Immature natural killer cell (primary cell): ENCODE results near the gene SDK1. TPM values are rescaled to one million over a fixed set of nuclear protein-coding genes. Genes with fewer than 3 reads are reported as not detected.

ENCODE experiments used
- DNase-seq, 3 donors: peaks; one replicate each; pipeline ENCODE4 v3.0.0; 2022; ENCODE audit warnings: mixed read lengths in 1 of 3
- H3K27ac Mint-ChIP-seq, 6 donors: one replicate each; pipeline ENCODE4 v1.8.0; 2020; ENCODE audit warnings: mixed read lengths in 6 of 6, mild to moderate bottlenecking in 5 of 6, inconsistent platforms in 4 of 6, moderate library complexity in 3 of 6
- H3K27me3 Mint-ChIP-seq, 3 donors: one replicate each; pipeline ENCODE4 v1.8.0; 2020 to 2021; ENCODE audit warnings: low read depth in 3 of 3, mild to moderate bottlenecking in 3 of 3, mixed read lengths in 3 of 3, moderate library complexity in 3 of 3, inconsistent platforms in 1 of 3
- H3K36me3 Mint-ChIP-seq, 3 donors: one replicate each; pipeline ENCODE4 v1.8.0; 2020; ENCODE audit warnings: mixed read lengths in 3 of 3, inconsistent platforms in 2 of 3, mild to moderate bottlenecking in 2 of 3
- H3K4me1 Mint-ChIP-seq, 2 donors: one replicate each; pipeline ENCODE4 v1.8.0; 2020; ENCODE audit warnings: inconsistent platforms in 2 of 2, mild to moderate bottlenecking in 2 of 2, mixed read lengths in 2 of 2, moderate library complexity in 1 of 2
- H3K4me3 Mint-ChIP-seq, 5 donors: one replicate each; pipeline ENCODE4 v1.8.0; 2020; ENCODE audit warnings: mild to moderate bottlenecking in 5 of 5, mixed read lengths in 5 of 5, inconsistent platforms in 3 of 5, moderate library complexity in 3 of 5
- H3K9me3 Mint-ChIP-seq, 6 donors: one replicate each; pipeline ENCODE4 v1.8.0; 2020; ENCODE audit warnings: mild to moderate bottlenecking in 6 of 6, mixed read lengths in 6 of 6, inconsistent platforms in 4 of 6, moderate library complexity in 3 of 6
- polyA plus RNA-seq, 3 donors: library from polyadenylated mRNA; unstranded; fragments of 300-500 nt; fragmentation: Illumina TruSeq; gene quantifications; one replicate each; pipeline ENCODE4 v1.2.3, GENCODE V29; 2021

SDK1 gene
- polyA plus RNA-seq, 3 donors from 2014 or later: not detected

- Mint-ChIP-seq H3K4me3 (no peak overlapping the region), H3K27me3 (peaks cover 0 to 4% (median 2%) of the 10 kb centered on the region in 3 donors), H3K4me1 (no peaks in the 10 kb centered on the region), H3K27ac (no peak overlapping the region), H3K36me3 (no peaks in the 10 kb centered on the region), H3K9me3 (peaks cover 0 to 2% (median 0%) of the 10 kb centered on the region in 6 donors)
- no peak for DNase-seq
These were observed 878.8 kb downstream of the SDK1 start for GRCh38 chr7:4179688-4180380.

- H3K4me1 Mint-ChIP-seq: no peaks in the 10 kb centered on the region
- no peaks in the 10 kb centered on the region for H3K36me3 Mint-ChIP-seq
- H3K9me3 Mint-ChIP-seq: peaks cover 0 to 2% (median 0%) of the 10 kb centered on the region in 6 donors
- H3K27me3 Mint-ChIP-seq: peaks cover 0 to 3% (median 2%) of the 10 kb centered on the region in 3 donors
- no peak for DNase-seq
- H3K27ac Mint-ChIP-seq: no peak overlapping the region
- H3K4me3 Mint-ChIP-seq: no peak overlapping the region
These were observed 880.4 kb downstream of the SDK1 start for GRCh38 chr7:4181446-4181845.

- Mint-ChIP-seq H3K36me3 (no peaks in the 10 kb centered on the region), H3K4me3 (no peak overlapping the region), H3K27me3 (peaks cover 0 to 3% (median 2%) of the 10 kb centered on the region in 3 donors), H3K4me1 (no peaks in the 10 kb centered on the region), H3K27ac (no peak overlapping the region), H3K9me3 (peaks cover 0 to 2% (median 0%) of the 10 kb centered on the region in 6 donors)
- no peak for DNase-seq
These were observed 881.7 kb downstream of the SDK1 start for GRCh38 chr7:4182605-4183300.

- Mint-ChIP-seq H3K36me3 (no peaks in the 10 kb centered on the region), H3K4me1 (no peaks in the 10 kb centered on the region), H3K27me3 (peaks cover 0 to 3% (median 2%) of the 10 kb centered on the region in 3 donors), H3K27ac (no peak overlapping the region), H3K4me3 (no peak overlapping the region), H3K9me3 (peaks cover 0 to 2% (median 0%) of the 10 kb centered on the region in 6 donors)
- DNase-seq: no peak
These were observed 883.6 kb downstream of the SDK1 start for GRCh38 chr7:4184653-4185052.

GRCh38 chr7:4185136-4185535 is 884.1 kb downstream of the SDK1 start:
- Mint-ChIP-seq H3K4me1 (no peaks in the 10 kb centered on the region), H3K36me3 (no peaks in the 10 kb centered on the region), H3K27ac (no peak overlapping the region), H3K4me3 (no peak overlapping the region), H3K9me3 (peaks cover 0 to 2% (median 0%) of the 10 kb centered on the region in 6 donors), H3K27me3 (peaks cover 0 to 3% (median 2%) of the 10 kb centered on the region in 3 donors)
- no peak for DNase-seq

GRCh38 chr7:4185721-4186512 is 884.9 kb downstream of the SDK1 start:
- Mint-ChIP-seq H3K9me3 (peaks cover 0 to 2% (median 0%) of the 10 kb centered on the region in 6 donors), H3K4me1 (no peaks in the 10 kb centered on the region), H3K27me3 (peaks cover 0 to 2% (median 1%) of the 10 kb centered on the region in 3 donors), H3K4me3 (no peak overlapping the region), H3K36me3 (no peaks in the 10 kb centered on the region), H3K27ac (no peak overlapping the region)
- DNase-seq: no peak

- no peak for DNase-seq
- peaks cover 0 to 2% (median 0%) of the 10 kb centered on the region in 6 donors for H3K9me3 Mint-ChIP-seq
- no peaks in the 10 kb centered on the region for H3K4me1 Mint-ChIP-seq
- no peak overlapping the region for H3K27ac Mint-ChIP-seq
- peaks cover 0 to 2% (median 0%) of the 10 kb centered on the region in 3 donors for H3K27me3 Mint-ChIP-seq
- no peaks in the 10 kb centered on the region for H3K36me3 Mint-ChIP-seq
- no peak overlapping the region for H3K4me3 Mint-ChIP-seq
These were observed 885.4 kb downstream of the SDK1 start for GRCh38 chr7:4186513-4186780.

- H3K36me3 Mint-ChIP-seq: no peaks in the 10 kb centered on the region
- no peak for DNase-seq
- H3K27me3 Mint-ChIP-seq: peaks cover 0 to 2% (median 0%) of the 10 kb centered on the region in 3 donors
- no peak overlapping the region for H3K27ac Mint-ChIP-seq
- no peak overlapping the region for H3K4me3 Mint-ChIP-seq
- H3K4me1 Mint-ChIP-seq: no peaks in the 10 kb centered on the region
- H3K9me3 Mint-ChIP-seq: peaks cover 0 to 2% (median 0%) of the 10 kb centered on the region in 6 donors
These were observed 887.6 kb downstream of the SDK1 start for GRCh38 chr7:4188651-4189050.

GRCh38 chr7:4189131-4189570 is 888.1 kb downstream of the SDK1 start:
- H3K4me3 Mint-ChIP-seq: no peak overlapping the region

GRCh38 chr7:4190010-4190981 is 889.2 kb downstream of the SDK1 start:
- peaks cover 0 to 2% (median 0%) of the 10 kb centered on the region in 3 donors for H3K27me3 Mint-ChIP-seq

More at GRCh38 chr7:4189131-4189570, 888.1 kb downstream of the SDK1 start:
- Mint-ChIP-seq H3K27ac (no peak overlapping the region), H3K36me3 (no peaks in the 10 kb centered on the region), H3K27me3 (peaks cover 0 to 2% (median 0%) of the 10 kb centered on the region in 3 donors), H3K4me1 (no peaks in the 10 kb centered on the region), H3K9me3 (no peaks in the 10 kb centered on the region)
- DNase-seq: no peak

GRCh38 chr7:4191046-4191445 is 890.0 kb downstream of the SDK1 start:
- H3K4me3 Mint-ChIP-seq: no peak overlapping the region
- no peaks in the 10 kb centered on the region for H3K36me3 Mint-ChIP-seq
- no peak for DNase-seq
- H3K27ac Mint-ChIP-seq: no peak overlapping the region
- peaks cover 0 to 2% (median 0%) of the 10 kb centered on the region in 3 donors for H3K27me3 Mint-ChIP-seq
- H3K9me3 Mint-ChIP-seq: no peaks in the 10 kb centered on the region
- H3K4me1 Mint-ChIP-seq: no peaks in the 10 kb centered on the region

More at GRCh38 chr7:4190010-4190981, 889.2 kb downstream of the SDK1 start:
- Mint-ChIP-seq H3K4me3 (no peak overlapping the region), H3K27ac (no peak overlapping the region), H3K4me1 (no peaks in the 10 kb centered on the region), H3K36me3 (no peaks in the 10 kb centered on the region), H3K9me3 (no peaks in the 10 kb centered on the region)
- no peak for DNase-seq

GRCh38 chr7:4191525-4191924 is 890.5 kb downstream of the SDK1 start:
- no peaks in the 10 kb centered on the region for H3K36me3 Mint-ChIP-seq
- H3K27me3 Mint-ChIP-seq: peaks cover 0 to 2% (median 0%) of the 10 kb centered on the region in 3 donors
- H3K4me3 Mint-ChIP-seq: no peak overlapping the region
- H3K9me3 Mint-ChIP-seq: no peaks in the 10 kb centered on the region
- H3K27ac Mint-ChIP-seq: no peak overlapping the region
- H3K4me1 Mint-ChIP-seq: no peaks in the 10 kb centered on the region
- DNase-seq: no peak

- H3K27me3 Mint-ChIP-seq: peaks cover 0 to 2% (median 0%) of the 10 kb centered on the region in 3 donors
- H3K9me3 Mint-ChIP-seq: no peaks in the 10 kb centered on the region
- no peak overlapping the region for H3K27ac Mint-ChIP-seq
- H3K4me1 Mint-ChIP-seq: no peaks in the 10 kb centered on the region
- DNase-seq: no peak
- H3K4me3 Mint-ChIP-seq: no peak overlapping the region
- H3K36me3 Mint-ChIP-seq: no peaks in the 10 kb centered on the region
These were observed 894.6 kb downstream of the SDK1 start for GRCh38 chr7:4195660-4196059.
